MM.1S (cell line): Measurements from ENCODE around the gene UPF3B.

ENCODE experiments used
- EZH2phosphoT487 ChIP-seq: fragments of 300-600 bp; sonication (generic); IDR thresholded peaks from 2 replicates; pipeline ENCODE4 v1.6.1; 2018; ENCODE audit warnings: antibody characterized with exemption, low read length
- TF ChIP-seq, protein P1 (sequence below): fragments of 300-600 bp; sonication (generic); IDR thresholded peaks from 2 replicates; pipeline ENCODE4 v1.5.1; 2016; ENCODE audit warnings: antibody characterized with exemption, low read length, mixed read lengths

GRCh38 chrX:119870626-119871131 lies 17.9 kb upstream of the UPF3B start:
- TF ChIP-seq, protein P1, sequence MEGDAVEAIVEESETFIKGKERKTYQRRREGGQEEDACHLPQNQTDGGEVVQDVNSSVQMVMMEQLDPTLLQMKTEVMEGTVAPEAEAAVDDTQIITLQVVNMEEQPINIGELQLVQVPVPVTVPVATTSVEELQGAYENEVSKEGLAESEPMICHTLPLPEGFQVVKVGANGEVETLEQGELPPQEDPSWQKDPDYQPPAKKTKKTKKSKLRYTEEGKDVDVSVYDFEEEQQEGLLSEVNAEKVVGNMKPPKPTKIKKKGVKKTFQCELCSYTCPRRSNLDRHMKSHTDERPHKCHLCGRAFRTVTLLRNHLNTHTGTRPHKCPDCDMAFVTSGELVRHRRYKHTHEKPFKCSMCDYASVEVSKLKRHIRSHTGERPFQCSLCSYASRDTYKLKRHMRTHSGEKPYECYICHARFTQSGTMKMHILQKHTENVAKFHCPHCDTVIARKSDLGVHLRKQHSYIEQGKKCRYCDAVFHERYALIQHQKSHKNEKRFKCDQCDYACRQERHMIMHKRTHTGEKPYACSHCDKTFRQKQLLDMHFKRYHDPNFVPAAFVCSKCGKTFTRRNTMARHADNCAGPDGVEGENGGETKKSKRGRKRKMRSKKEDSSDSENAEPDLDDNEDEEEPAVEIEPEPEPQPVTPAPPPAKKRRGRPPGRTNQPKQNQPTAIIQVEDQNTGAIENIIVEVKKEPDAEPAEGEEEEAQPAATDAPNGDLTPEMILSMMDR: no peak
- TF ChIP-seq EZH2phosphoT487: no peak
